ENCODE data around the gene CCR3.

The CCR3 gene

DNA sequence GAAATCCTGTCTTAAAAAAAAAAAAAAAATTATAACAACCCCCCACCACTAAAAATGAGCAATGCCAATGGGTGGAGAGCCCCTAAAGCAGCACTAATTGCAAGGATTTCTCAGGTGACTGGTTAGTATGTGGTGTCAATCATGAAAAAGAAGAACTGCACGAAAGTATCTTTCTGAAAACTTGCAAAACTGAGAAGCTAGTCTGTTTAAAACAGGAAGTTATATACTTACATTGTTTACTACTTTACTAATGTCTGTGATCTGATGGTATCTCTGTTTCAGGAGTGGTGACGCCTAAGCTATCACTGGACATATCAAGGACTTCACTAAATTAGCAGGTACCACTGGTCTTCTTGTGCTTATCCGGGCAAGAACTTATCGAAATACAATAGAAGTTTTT lies at the start of gene CCR3:
Gene CCR3 (plus strand): TSS at position 341 of the 400 bp plus-strand sequence. CDS start 22,699 bp downstream, outside the sequence.
- no peak for DNase-seq
- no peak within 1 kb of the TSS for H3K4me3 ChIP-seq (ENCODE audit: low read depth in 1 of 2, low read length in 2 of 2)
- no peak within 1 kb of the TSS for H3K4me2 ChIP-seq (ENCODE audit: insufficient read depth, low read length)
- no peaks in the 10 kb centered on the region for H3K4me1 ChIP-seq (ENCODE audit: insufficient read depth, low read length)
- no peaks in the 10 kb centered on the region for H3K27me3 ChIP-seq (ENCODE audit: insufficient read depth, low read length, poor library complexity)
- no peak within 1 kb of the TSS for H3K27ac ChIP-seq (ENCODE audit: low read length)
- H3K79me2 ChIP-seq (ENCODE audit: insufficient read depth, low read length) = no peaks in the 10 kb centered on the region
- TF ChIP-seq, protein P1, sequence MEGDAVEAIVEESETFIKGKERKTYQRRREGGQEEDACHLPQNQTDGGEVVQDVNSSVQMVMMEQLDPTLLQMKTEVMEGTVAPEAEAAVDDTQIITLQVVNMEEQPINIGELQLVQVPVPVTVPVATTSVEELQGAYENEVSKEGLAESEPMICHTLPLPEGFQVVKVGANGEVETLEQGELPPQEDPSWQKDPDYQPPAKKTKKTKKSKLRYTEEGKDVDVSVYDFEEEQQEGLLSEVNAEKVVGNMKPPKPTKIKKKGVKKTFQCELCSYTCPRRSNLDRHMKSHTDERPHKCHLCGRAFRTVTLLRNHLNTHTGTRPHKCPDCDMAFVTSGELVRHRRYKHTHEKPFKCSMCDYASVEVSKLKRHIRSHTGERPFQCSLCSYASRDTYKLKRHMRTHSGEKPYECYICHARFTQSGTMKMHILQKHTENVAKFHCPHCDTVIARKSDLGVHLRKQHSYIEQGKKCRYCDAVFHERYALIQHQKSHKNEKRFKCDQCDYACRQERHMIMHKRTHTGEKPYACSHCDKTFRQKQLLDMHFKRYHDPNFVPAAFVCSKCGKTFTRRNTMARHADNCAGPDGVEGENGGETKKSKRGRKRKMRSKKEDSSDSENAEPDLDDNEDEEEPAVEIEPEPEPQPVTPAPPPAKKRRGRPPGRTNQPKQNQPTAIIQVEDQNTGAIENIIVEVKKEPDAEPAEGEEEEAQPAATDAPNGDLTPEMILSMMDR (IDR thresholded peaks at IDR 0.05; ENCODE audit: borderline replicate concordance, extremely low read depth, low read length, poor library complexity, severe bottlenecking) = no peak
- no peak for TF ChIP-seq EZH2 (IDR thresholded peaks at IDR 0.05; ENCODE audit: borderline replicate concordance, low read depth, low read length, severe bottlenecking)
- no peak within 1 kb of the TSS for H2AFZ ChIP-seq (ENCODE audit: low read depth, low read length)
- H3K9me3 ChIP-seq (ENCODE audit: insufficient read depth, low read length, severe bottlenecking) = no peaks in the 10 kb centered on the region
- H3K9ac ChIP-seq (ENCODE audit: low read depth, low read length) = no peak within 1 kb of the TSS
- H3K36me3 ChIP-seq (ENCODE audit: insufficient read depth, low read length) = no peaks in the 10 kb centered on the region
- H4K20me1 ChIP-seq (ENCODE audit: insufficient read depth, low read length) = no peaks in the 10 kb centered on the region
- ATAC-seq (ENCODE audit: insufficient read depth, low read depth) = no peak

DNA sequence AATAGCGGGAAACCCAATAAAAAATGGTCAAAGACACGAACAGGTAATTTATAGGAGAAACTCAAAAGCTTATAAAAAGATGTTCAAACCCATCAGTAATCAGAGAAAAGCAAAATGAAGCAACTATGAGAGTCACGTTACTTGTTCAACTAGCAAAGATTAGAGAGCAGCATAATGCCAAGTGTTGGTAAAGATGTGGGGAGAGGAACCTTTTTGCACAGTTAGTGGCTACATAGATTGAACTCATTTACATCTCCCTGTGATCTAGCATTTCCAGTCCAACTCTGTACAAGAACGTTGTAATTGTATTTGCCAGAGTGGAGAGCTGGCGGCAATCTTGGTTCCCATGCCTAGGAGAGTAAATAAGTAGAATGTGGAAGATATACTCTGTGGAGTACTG lies 49.3 kb upstream of the CCR3 start:
- peaks cover 2% of the 10 kb centered on the region for H3K4me1 ChIP-seq (ENCODE audit: insufficient read depth, low read length)
- H3K27me3 ChIP-seq (ENCODE audit: insufficient read depth, low read length, poor library complexity) = no peaks in the 10 kb centered on the region
- H3K9ac ChIP-seq (ENCODE audit: low read depth, low read length) = no peak overlapping the region
- ATAC-seq (ENCODE audit: insufficient read depth, low read depth) = no peak
- no peak overlapping the region for H2AFZ ChIP-seq (ENCODE audit: low read depth, low read length)
- no peaks in the 10 kb centered on the region for H4K20me1 ChIP-seq (ENCODE audit: insufficient read depth, low read length)
- no peak overlapping the region for H3K4me3 ChIP-seq (ENCODE audit: low read depth in 1 of 2, low read length in 2 of 2)
- no peak for TF ChIP-seq EZH2 (IDR thresholded peaks at IDR 0.05; ENCODE audit: borderline replicate concordance, low read depth, low read length, severe bottlenecking)
- TF ChIP-seq, protein P1 (IDR thresholded peaks at IDR 0.05; ENCODE audit: borderline replicate concordance, extremely low read depth, low read length, poor library complexity, severe bottlenecking) = no peak
- no peak for DNase-seq
- no peaks in the 10 kb centered on the region for H3K79me2 ChIP-seq (ENCODE audit: insufficient read depth, low read length)
- no peak overlapping the region for H3K27ac ChIP-seq (ENCODE audit: low read length)
- no peaks in the 10 kb centered on the region for H3K36me3 ChIP-seq (ENCODE audit: insufficient read depth, low read length)
- peaks cover 23% of the 10 kb centered on the region for H3K9me3 ChIP-seq (ENCODE audit: insufficient read depth, low read length, severe bottlenecking)
- H3K4me2 ChIP-seq (ENCODE audit: insufficient read depth, low read length) = no peak overlapping the region

DNA sequence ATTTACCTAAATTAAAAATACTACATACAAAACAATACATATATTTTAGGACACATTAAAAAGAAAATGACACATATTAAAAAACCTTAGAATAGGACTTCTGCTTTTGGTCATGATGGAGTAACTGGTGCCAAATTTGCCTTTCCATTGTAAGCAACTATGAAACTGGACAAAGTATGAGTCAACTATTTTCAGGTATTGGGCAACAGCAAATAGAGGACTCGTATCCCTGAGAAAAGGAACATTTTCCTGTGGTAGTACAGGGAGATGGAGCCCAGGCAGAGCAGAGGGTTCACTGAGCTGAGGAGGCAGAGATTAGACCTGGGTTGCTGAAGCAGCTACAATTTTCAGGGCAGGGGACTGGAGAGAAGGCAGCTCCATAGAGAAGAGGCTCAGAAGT lies 48.8 kb upstream of the CCR3 start:
- no peaks in the 10 kb centered on the region for H3K36me3 ChIP-seq (ENCODE audit: insufficient read depth, low read length)
- no peaks in the 10 kb centered on the region for H4K20me1 ChIP-seq (ENCODE audit: insufficient read depth, low read length)
- DNase-seq (no peak), ATAC-seq (ENCODE audit: insufficient read depth, low read depth) (no peak)
- H3K27ac ChIP-seq (ENCODE audit: low read length) = no peak overlapping the region
- no peaks in the 10 kb centered on the region for H3K4me1 ChIP-seq (ENCODE audit: insufficient read depth, low read length)
- TF ChIP-seq, protein P1 (IDR thresholded peaks at IDR 0.05; ENCODE audit: borderline replicate concordance, extremely low read depth, low read length, poor library complexity, severe bottlenecking) = no peak
- TF ChIP-seq EZH2 (IDR thresholded peaks at IDR 0.05; ENCODE audit: borderline replicate concordance, low read depth, low read length, severe bottlenecking) = no peak
- H3K4me2 ChIP-seq (ENCODE audit: insufficient read depth, low read length) = no peak overlapping the region
- H3K9ac ChIP-seq (ENCODE audit: low read depth, low read length) = no peak overlapping the region
- no peak overlapping the region for H3K4me3 ChIP-seq (ENCODE audit: low read depth in 1 of 2, low read length in 2 of 2)
- no peaks in the 10 kb centered on the region for H3K79me2 ChIP-seq (ENCODE audit: insufficient read depth, low read length)
- H2AFZ ChIP-seq (ENCODE audit: low read depth, low read length) = no peak overlapping the region
- no peaks in the 10 kb centered on the region for H3K27me3 ChIP-seq (ENCODE audit: insufficient read depth, low read length, poor library complexity)
- peaks cover 23% of the 10 kb centered on the region for H3K9me3 ChIP-seq (ENCODE audit: insufficient read depth, low read length, severe bottlenecking)

Measured in DND-41 (cell line).